ENCODE measurements around the gene BLOC1S1.

DNA sequence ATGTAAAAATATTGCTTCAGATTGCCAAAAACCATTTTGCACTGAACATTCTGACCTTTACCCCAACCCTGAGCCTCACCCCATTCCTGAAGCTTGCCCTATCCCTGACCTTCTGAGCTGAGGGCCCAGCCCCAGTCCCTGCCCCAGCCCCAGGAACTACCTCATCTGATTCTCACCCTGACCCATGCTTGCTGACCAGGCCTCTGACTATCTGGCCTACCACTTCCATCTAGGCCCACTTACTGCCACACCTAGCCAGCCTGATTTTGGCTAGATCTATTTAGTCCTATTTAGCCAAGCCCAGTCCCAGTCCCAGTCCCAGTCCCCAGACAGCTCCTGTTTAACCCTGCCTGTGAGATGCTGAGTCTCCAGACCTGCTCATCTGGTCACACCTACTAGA lies 45.6 kb upstream of the BLOC1S1 start:
- TF ChIP-seq, protein P1, sequence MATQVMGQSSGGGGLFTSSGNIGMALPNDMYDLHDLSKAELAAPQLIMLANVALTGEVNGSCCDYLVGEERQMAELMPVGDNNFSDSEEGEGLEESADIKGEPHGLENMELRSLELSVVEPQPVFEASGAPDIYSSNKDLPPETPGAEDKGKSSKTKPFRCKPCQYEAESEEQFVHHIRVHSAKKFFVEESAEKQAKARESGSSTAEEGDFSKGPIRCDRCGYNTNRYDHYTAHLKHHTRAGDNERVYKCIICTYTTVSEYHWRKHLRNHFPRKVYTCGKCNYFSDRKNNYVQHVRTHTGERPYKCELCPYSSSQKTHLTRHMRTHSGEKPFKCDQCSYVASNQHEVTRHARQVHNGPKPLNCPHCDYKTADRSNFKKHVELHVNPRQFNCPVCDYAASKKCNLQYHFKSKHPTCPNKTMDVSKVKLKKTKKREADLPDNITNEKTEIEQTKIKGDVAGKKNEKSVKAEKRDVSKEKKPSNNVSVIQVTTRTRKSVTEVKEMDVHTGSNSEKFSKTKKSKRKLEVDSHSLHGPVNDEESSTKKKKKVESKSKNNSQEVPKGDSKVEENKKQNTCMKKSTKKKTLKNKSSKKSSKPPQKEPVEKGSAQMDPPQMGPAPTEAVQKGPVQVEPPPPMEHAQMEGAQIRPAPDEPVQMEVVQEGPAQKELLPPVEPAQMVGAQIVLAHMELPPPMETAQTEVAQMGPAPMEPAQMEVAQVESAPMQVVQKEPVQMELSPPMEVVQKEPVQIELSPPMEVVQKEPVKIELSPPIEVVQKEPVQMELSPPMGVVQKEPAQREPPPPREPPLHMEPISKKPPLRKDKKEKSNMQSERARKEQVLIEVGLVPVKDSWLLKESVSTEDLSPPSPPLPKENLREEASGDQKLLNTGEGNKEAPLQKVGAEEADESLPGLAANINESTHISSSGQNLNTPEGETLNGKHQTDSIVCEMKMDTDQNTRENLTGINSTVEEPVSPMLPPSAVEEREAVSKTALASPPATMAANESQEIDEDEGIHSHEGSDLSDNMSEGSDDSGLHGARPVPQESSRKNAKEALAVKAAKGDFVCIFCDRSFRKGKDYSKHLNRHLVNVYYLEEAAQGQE (IDR thresholded peaks at IDR 0.05; ENCODE audit: low read depth): no peak
- TF ChIP-seq, protein P2, sequence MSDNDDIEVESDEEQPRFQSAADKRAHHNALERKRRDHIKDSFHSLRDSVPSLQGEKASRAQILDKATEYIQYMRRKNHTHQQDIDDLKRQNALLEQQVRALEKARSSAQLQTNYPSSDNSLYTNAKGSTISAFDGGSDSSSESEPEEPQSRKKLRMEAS (IDR thresholded peaks at IDR 0.05): no peak
- no peak for TF ChIP-seq EP300 (IDR thresholded peaks at IDR 0.05; ENCODE audit: borderline replicate concordance)
- TF ChIP-seq CREB1 (IDR thresholded peaks at IDR 0.05; ENCODE audit: low read depth): no peak
- no peak for TF ChIP-seq YY1 (IDR thresholded peaks at IDR 0.05; ENCODE audit: low read depth)
- no peak for TF ChIP-seq EGR1 (IDR thresholded peaks at IDR 0.05)
- no peak for TF ChIP-seq CEBPB (IDR thresholded peaks at IDR 0.05)
- TF ChIP-seq TAF1 (IDR thresholded peaks at IDR 0.05; ENCODE audit: low read depth): no peak

Data from Ishikawa (cell line).